ENCODE results near the gene SLC39A3.

The SLC39A3 gene

GRCh38 chr19:2768365-2769132 is 28.7 kb upstream of the SLC39A3 start:
- no peak for DNase-seq

GRCh38 chr19:2767688-2768087 is 27.9 kb upstream of the SLC39A3 start:
- DNase-seq = no peak

GRCh38 chr19:2766594-2767372 is 27.0 kb upstream of the SLC39A3 start:
- no peak for DNase-seq

GRCh38 chr19:2765376-2765775 is 25.6 kb upstream of the SLC39A3 start:
- no peak for DNase-seq

- DNase-seq = no peak
Measured at GRCh38 chr19:2764945-2765344, 25.1 kb upstream of the SLC39A3 start.

- no peak for DNase-seq
Measured at GRCh38 chr19:2763687-2764086, 23.9 kb upstream of the SLC39A3 start.

GRCh38 chr19:2762783-2763496 is 23.1 kb upstream of the SLC39A3 start:
- DNase-seq = no peak

GRCh38 chr19:2761876-2762782 is 22.3 kb upstream of the SLC39A3 start:
- no peak for DNase-seq

GRCh38 chr19:2761309-2761677 is 21.5 kb upstream of the SLC39A3 start:
- no peak for DNase-seq

GRCh38 chr19:2759965-2760364 is 20.1 kb upstream of the SLC39A3 start:
- DNase-seq = no peak

- DNase-seq = no peak
Measured at GRCh38 chr19:2759362-2759761, 19.5 kb upstream of the SLC39A3 start.

GRCh38 chr19:2758601-2759313 is 18.9 kb upstream of the SLC39A3 start:
- no peak for DNase-seq

- no peak for DNase-seq
Measured at GRCh38 chr19:2756921-2757881, 17.4 kb upstream of the SLC39A3 start.

GRCh38 chr19:2756477-2756876 is 16.7 kb upstream of the SLC39A3 start:
- DNase-seq = no peak

GRCh38 chr19:2755811-2756210 is 16.0 kb upstream of the SLC39A3 start:
- DNase-seq = no peak

- DNase-seq = no peak
Measured at GRCh38 chr19:2755448-2755705, 15.6 kb upstream of the SLC39A3 start.

GRCh38 chr19:2754659-2755447 is 15.0 kb upstream of the SLC39A3 start:
- no peak for DNase-seq

GRCh38 chr19:2751438-2751830 is 11.6 kb upstream of the SLC39A3 start:
- DNase-seq = no peak

- DNase-seq = no peak
Measured at GRCh38 chr19:2750808-2751437, 11.1 kb upstream of the SLC39A3 start.

GRCh38 chr19:2747349-2747748 is 7.5 kb upstream of the SLC39A3 start:
- DNase-seq = no peak
